HG02610 (cell line): Measurements from ENCODE around the gene ENDOG.
A peak's percentile ranks its signal among the peaks of the same experiment; 100 is the strongest.
"Not testable (repeated sequence)": the region's sequence is repeated elsewhere in the genome, so short reads cannot be mapped to it uniquely, and the experiment has no call there.

Experiments
- ATAC-seq: cut with Tn5 transposase; IDR thresholded peaks from one replicate; pipeline ENCODE4 v1.9.1; 2021; ENCODE audit warnings: mild to moderate bottlenecking, moderate library complexity; ENCODE audit not compliant: unreplicated experiment

The ENDOG gene

GRCh38 chr9:128818099-128818838, at the start of gene ENDOG:
ENDOG (plus strand) TSS chr9:128818500; CDS start chr9:128818685, 185 bp downstream.
- peak; percentile 82 for ATAC-seq

GRCh38 chr9:128768606-128769005, 49.7 kb upstream of the ENDOG start:
- ATAC-seq = no peak

- no peak for ATAC-seq
Observed at GRCh38 chr9:128770286-128771030, 47.8 kb upstream of the ENDOG start.

GRCh38 chr9:128771094-128771721, 47.1 kb upstream of the ENDOG start:
- no peak for ATAC-seq

- peak; percentile 89 for ATAC-seq
Observed at GRCh38 chr9:128771745-128772519, 46.4 kb upstream of the ENDOG start, which contains the start of gene ZER1. ZER1 (minus strand) TSS chr9:128771927; CDS start chr9:128755565, 16,362 bp downstream.

GRCh38 chr9:128773049-128773448, 45.3 kb upstream of the ENDOG start:
- ATAC-seq = no peak

GRCh38 chr9:128774804-128775203, 43.5 kb upstream of the ENDOG start:
- no peak for ATAC-seq

- not testable (repeated sequence) for ATAC-seq
Observed at GRCh38 chr9:128780093-128780492, 38.2 kb upstream of the ENDOG start.

- no peak for ATAC-seq
Observed at GRCh38 chr9:128781187-128782070, 36.9 kb upstream of the ENDOG start.

GRCh38 chr9:128782669-128783068, 35.6 kb upstream of the ENDOG start:
- no peak for ATAC-seq

GRCh38 chr9:128785427-128785826, 32.9 kb upstream of the ENDOG start:
- ATAC-seq = no peak

GRCh38 chr9:128786681-128787601, 31.4 kb upstream of the ENDOG start, which contains the start of gene TBC1D13:
TBC1D13 (plus strand) TSS chr9:128787253; CDS start chr9:128787354, 101 bp downstream.
- peak; percentile 88 for ATAC-seq

GRCh38 chr9:128787659-128788058, 30.6 kb upstream of the ENDOG start:
- ATAC-seq = no peak

- no peak for ATAC-seq
Observed at GRCh38 chr9:128788445-128788844, 29.9 kb upstream of the ENDOG start.

GRCh38 chr9:128790536-128790935, 27.8 kb upstream of the ENDOG start:
- no peak for ATAC-seq

GRCh38 chr9:128792134-128792533, 26.2 kb upstream of the ENDOG start:
- ATAC-seq = no peak

- no peak for ATAC-seq
Observed at GRCh38 chr9:128792978-128793686, 25.2 kb upstream of the ENDOG start.

- ATAC-seq = not testable (repeated sequence)
Observed at GRCh38 chr9:128794961-128795360, 23.3 kb upstream of the ENDOG start.
